Activated naive CD4-positive, alpha-beta T cell treated with anti-CD3 and anti-CD28 coated beads, Interleukin-2, amount 10 ng/mL, durations not matched to agents 7 days and 5 days (primary cell): Measurements from ENCODE around the gene PEX3.
"Not testable (repeated sequence)": the region's sequence is repeated elsewhere in the genome, so short reads cannot be mapped to it uniquely, and the experiment has no call there.

Source experiments
- CTCF ChIA-PET: fragments of 350-600 bp; sonication (Branson Sonifier 250); formaldehyde crosslinking; loops from one replicate; lab custom pipeline; 2021; ENCODE audit warnings: antibody characterized with exemption; lab: Charles Lee
- DNase-seq: peaks from one replicate; pipeline ENCODE4 v3.0.0-alpha.2; 2020
- H3K27ac Mint-ChIP-seq: one replicate; pipeline ENCODE4 v1.8.0; 2021; ENCODE audit warnings: mild to moderate bottlenecking, moderate library complexity, mixed read lengths
- H3K27me3 Mint-ChIP-seq: one replicate; pipeline ENCODE4 v1.8.0; 2021; ENCODE audit warnings: mild to moderate bottlenecking, mixed read lengths
- H3K36me3 Mint-ChIP-seq: one replicate; pipeline ENCODE4 v1.8.0; 2021; ENCODE audit warnings: mixed read lengths
- H3K4me1 Mint-ChIP-seq: one replicate; pipeline ENCODE4 v1.8.0; 2021; ENCODE audit warnings: mixed read lengths
- H3K4me3 Mint-ChIP-seq: one replicate; pipeline ENCODE4 v1.8.0; 2021; ENCODE audit warnings: mild to moderate bottlenecking, moderate library complexity, mixed read lengths
- H3K9me3 Mint-ChIP-seq: one replicate; pipeline ENCODE4 v1.8.0; 2021; ENCODE audit warnings: mixed read lengths

PEX3 gene

DNA sequence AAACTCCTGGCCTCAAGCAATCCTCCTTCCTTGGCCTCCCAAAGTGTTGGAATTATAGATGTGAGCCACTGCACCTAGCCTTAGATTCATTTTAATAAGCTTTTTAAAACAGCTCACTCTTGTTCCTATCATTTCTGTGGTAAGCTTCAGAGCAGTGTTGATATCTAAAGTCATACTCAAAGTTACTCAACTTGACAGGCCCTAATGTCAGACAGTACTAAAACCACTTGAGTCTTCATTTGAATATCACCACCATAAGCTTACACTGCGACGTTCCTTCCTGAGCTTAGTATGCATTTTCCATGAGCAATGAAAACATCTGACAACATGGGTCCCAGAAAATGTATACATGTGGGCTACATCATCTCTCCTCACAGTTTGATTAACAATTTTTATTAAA is 54.9 kb downstream of the PEX3 start:
- H3K27me3 Mint-ChIP-seq = no peaks in the 10 kb centered on the region

DNA sequence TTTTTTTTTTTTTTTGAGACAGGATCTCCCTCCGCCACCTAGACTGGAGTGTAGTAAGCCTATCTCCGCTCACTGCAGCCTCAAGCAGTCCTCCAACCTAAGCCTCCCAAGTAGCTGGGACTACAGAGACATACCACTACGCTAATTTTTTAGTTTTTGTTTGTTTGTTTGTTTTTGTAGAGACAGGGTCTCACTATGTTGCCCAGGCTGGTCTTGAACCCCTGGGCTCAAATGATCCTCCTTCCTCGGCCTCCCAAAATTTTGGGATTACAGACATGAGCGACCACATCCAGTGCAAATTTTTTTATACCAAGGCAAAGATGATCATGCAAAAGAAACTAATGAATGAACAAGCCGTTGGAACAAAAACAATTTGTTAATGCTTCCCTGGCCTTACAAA is 55.6 kb downstream of the PEX3 start:
- peaks cover 13% of the 10 kb centered on the region for H3K4me1 Mint-ChIP-seq
- no peak for DNase-seq
- no peak overlapping the region for H3K27ac Mint-ChIP-seq
- H3K36me3 Mint-ChIP-seq = peaks cover 24% of the 10 kb centered on the region
- no peak overlapping the region for H3K4me3 Mint-ChIP-seq
- H3K27me3 Mint-ChIP-seq = no peaks in the 10 kb centered on the region
- CTCF ChIA-PET = interaction anchor here (0.7 to 2.2 kb wide), 3 partner anchors 9 to 22 kb away, joined by 3 to 8 read pairs (median 4); no protein-coding TSS in a partner anchor
- H3K9me3 Mint-ChIP-seq = no peaks in the 10 kb centered on the region

More for the DNA sequence above, 54.9 kb downstream of the PEX3 start:
- Mint-ChIP-seq H3K4me3 (no peak overlapping the region), H3K4me1 (peaks cover 6% of the 10 kb centered on the region), H3K36me3 (peaks cover 20% of the 10 kb centered on the region), H3K9me3 (no peaks in the 10 kb centered on the region), H3K27ac (no peak overlapping the region)
- CTCF ChIA-PET = interaction anchor here (0.6 to 2.2 kb wide), 6 partner anchors 8 to 479 kb away, joined by 3 to 8 read pairs (median 4); no protein-coding TSS in a partner anchor
- no peak for DNase-seq

GRCh38 chr6:143506620-143507019 is 56.0 kb downstream of the PEX3 start:
- H3K4me1 Mint-ChIP-seq = peaks cover 15% of the 10 kb centered on the region
- CTCF ChIA-PET = interaction anchor here (2.2 kb wide), 1 partner anchor 9 kb away, joined by 8 read pairs; no protein-coding TSS in a partner anchor
- no peak for DNase-seq
- H3K27ac Mint-ChIP-seq = no peak overlapping the region
- peaks cover 24% of the 10 kb centered on the region for H3K36me3 Mint-ChIP-seq
- H3K27me3 Mint-ChIP-seq = no peaks in the 10 kb centered on the region
- H3K4me3 Mint-ChIP-seq = no peak overlapping the region
- no peaks in the 10 kb centered on the region for H3K9me3 Mint-ChIP-seq

- H3K4me3 Mint-ChIP-seq = no peak overlapping the region
- H3K9me3 Mint-ChIP-seq = no peaks in the 10 kb centered on the region
- H3K4me1 Mint-ChIP-seq = peaks cover 23% of the 10 kb centered on the region
- peaks cover 24% of the 10 kb centered on the region for H3K36me3 Mint-ChIP-seq
- CTCF ChIA-PET = no interaction called here
- H3K27me3 Mint-ChIP-seq = no peaks in the 10 kb centered on the region
- H3K27ac Mint-ChIP-seq = no peak overlapping the region
- DNase-seq = no peak
Measured at GRCh38 chr6:143507358-143508145, 56.9 kb downstream of the PEX3 start.

DNA sequence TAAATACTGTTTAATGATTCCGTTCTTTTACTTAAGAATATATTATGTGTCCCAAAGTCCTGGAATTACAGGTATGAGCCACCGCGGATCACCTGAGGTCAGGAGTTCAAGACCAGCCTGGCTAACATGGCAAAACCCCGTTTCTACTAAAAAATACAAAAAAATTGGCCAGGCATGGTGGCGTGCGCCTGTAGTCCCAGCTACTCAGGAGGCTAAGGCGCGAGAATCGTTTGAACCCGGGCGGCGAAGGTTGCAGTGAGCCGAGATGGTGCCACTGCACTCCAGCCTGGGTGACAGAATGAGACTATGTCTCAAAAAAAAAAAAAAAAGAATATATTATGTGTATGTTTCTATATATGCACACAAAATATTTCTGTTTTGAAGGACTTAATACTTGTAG is 59.7 kb downstream of the PEX3 start:
- Mint-ChIP-seq H3K36me3 (peaks cover 25% of the 10 kb centered on the region), H3K4me3 (peak overlapping the region; percentile 87), H3K4me1 (peaks cover 28% of the 10 kb centered on the region), H3K27ac (peak overlapping the region; percentile 92)
- not testable (repeated sequence) for H3K9me3 Mint-ChIP-seq, H3K27me3 Mint-ChIP-seq, DNase-seq
- CTCF ChIA-PET = interaction anchor here (6.1 kb wide), 1 partner anchor 27 kb away, joined by 53 read pairs; no protein-coding TSS in a partner anchor

DNA sequence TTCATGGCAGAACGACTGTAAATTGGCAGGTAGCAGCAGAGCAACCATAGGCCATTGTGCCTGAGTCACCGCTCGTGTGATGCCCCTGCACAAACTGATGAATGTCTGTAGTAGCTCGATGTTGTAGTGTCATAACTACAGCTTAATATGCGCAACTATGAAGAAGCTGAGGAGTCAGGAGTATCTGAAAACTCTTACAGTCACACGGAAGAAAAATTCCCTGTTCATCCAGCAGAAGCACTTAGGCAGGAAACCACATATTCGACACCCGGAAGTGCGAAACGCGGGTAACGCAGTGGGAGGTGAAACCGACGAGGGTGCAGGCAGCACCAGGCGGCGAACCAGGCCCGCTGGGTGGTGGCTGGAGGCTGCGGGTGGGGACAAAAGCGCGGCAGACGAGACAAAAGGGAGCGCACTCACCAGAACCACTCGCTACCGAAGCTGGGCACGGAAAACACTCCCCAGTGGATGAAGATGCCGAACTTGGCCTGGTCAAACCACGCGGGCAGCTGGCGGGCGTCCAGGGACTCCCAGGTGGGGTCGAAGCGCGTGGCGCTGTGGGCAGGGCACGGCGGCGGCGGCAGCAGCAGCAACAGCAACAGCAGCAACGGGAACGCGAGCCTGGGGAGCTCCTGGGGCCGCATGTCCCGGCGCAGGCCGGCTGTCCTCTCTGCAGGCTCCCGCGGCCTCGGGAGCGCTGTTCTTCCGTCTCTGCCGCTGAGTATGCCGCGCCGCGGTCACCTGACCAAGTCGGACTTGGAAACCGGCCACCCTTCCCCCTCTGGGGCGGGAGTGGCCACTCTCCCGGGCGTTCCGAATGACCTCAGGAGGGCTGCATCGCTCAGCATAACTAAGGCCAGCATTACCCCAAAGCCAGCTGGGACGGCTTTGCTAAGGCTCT is 60.6 kb downstream of the PEX3 start, which contains the start of gene FUCA2:
FUCA2 (minus strand) TSS at position 730 of the 901 bp plus-strand sequence; CDS start at position 644, 86 bp downstream.
- Mint-ChIP-seq H3K4me3 (peak within 1 kb of the TSS; percentile 87), H3K4me1 (peaks cover 30% of the 10 kb centered on the region), H3K9me3 (no peaks in the 10 kb centered on the region), H3K27me3 (peaks cover 13% of the 10 kb centered on the region), H3K27ac (peak within 1 kb of the TSS; percentile 92), H3K36me3 (peaks cover 17% of the 10 kb centered on the region)
- DNase-seq = peak; percentile 78
- CTCF ChIA-PET = interaction anchor here (0.8 to 6.1 kb wide), 5 partner anchors 9 to 503 kb away, joined by 3 to 53 read pairs (median 5); no protein-coding TSS in a partner anchor

GRCh38 chr6:143513410-143513809 is 62.8 kb downstream of the PEX3 start:
- Mint-ChIP-seq H3K4me1 (peaks cover 37% of the 10 kb centered on the region), H3K36me3 (peaks cover 11% of the 10 kb centered on the region), H3K27me3 (peaks cover 16% of the 10 kb centered on the region), H3K27ac (no peak overlapping the region), H3K9me3 (no peaks in the 10 kb centered on the region), H3K4me3 (peak overlapping the region; percentile 31)
- DNase-seq = peak; percentile 65
- CTCF ChIA-PET = interaction anchor here (0.6 to 6.1 kb wide), 25 partner anchors 8 to 500 kb away, joined by 3 to 53 read pairs (median 4); partner anchors contain the start of gene LTV1

- CTCF ChIA-PET = interaction anchor here (0.6 to 6.1 kb wide), 5 partner anchors 10 to 597 kb away, joined by 3 to 53 read pairs (median 8); no protein-coding TSS in a partner anchor
- Mint-ChIP-seq H3K9me3 (no peaks in the 10 kb centered on the region), H3K4me1 (peaks cover 31% of the 10 kb centered on the region), H3K27me3 (peaks cover 19% of the 10 kb centered on the region), H3K36me3 (peaks cover 13% of the 10 kb centered on the region), H3K4me3 (no peak overlapping the region), H3K27ac (no peak overlapping the region)
- DNase-seq = no peak
Measured at GRCh38 chr6:143515061-143515760, 64.6 kb downstream of the PEX3 start.

DNA sequence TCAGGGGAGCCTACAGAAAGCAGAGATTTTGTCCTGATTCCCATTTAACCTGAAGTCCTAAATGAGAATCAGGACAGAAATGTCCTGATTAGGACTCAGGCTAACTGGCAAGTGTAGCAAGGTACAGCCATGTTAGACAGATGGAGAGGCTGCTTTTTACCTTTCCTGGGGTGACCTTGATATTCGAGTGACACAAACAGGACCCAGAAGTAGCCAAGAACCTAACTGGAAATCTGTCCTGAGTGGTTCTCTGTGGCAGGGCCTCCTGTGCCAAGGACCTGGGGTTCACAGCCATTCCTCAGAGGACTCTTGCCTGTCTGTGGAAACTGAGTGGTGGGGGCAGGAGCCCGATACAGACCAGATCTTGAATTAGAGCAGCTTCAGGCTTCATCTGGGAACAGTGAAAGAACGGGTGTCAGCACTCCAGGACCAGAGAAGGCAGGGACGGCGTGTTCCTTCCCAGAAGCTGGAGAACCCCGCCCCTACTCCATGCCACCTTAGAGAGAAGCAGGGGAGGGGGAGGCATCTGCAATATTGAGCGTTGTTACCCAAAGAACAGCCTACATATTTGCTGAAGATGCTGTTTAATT is 65.3 kb downstream of the PEX3 start:
- Mint-ChIP-seq H3K9me3 (no peaks in the 10 kb centered on the region), H3K4me1 (peaks cover 27% of the 10 kb centered on the region), H3K36me3 (peaks cover 10% of the 10 kb centered on the region), H3K27ac (no peak overlapping the region), H3K27me3 (peaks cover 20% of the 10 kb centered on the region), H3K4me3 (no peak overlapping the region)
- DNase-seq = no peak
- CTCF ChIA-PET = interaction anchor here (1.4 to 6.1 kb wide), 4 partner anchors 10 to 60 kb away, joined by 3 to 53 read pairs (median 18); no protein-coding TSS in a partner anchor

DNA sequence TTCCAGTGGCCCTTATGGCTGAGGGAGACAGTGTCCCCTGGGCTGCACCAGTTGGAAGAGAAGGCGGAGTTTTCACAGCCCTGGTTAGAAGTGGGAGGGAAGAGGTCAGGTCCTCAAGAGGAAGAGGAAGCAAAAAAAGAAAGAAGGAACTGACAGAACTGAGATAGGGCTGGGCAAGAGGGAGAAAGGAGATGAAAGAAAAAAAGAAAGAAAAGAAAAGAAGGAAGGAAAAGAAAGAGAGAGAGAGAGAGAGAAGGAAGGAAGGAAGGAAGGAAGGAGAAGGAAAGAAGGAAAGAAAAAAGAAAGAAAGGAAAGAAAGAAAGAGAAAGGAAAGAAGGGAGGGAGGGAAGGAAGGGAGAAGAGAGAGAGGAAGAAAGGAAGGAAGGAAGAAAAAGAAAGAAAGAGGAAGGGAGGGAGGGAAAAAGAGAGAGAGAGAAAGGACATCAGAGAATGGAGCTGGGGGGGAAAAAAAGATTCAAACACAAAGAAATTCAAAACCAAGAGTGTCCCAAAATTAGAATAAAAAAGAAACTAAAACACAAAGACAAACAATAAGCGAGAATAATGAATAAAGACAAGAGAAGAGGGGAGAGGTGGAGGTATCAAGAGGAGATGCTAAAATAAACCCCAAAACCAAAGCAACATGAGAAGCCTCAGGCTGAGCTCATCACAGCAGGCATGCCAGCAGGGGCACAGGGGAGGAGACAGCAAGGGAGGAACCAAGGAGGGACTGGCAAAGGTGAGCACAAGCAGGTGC is 66.3 kb downstream of the PEX3 start:
- Mint-ChIP-seq H3K27me3 (peaks cover 20% of the 10 kb centered on the region), H3K4me1 (peaks cover 23% of the 10 kb centered on the region), H3K9me3 (no peaks in the 10 kb centered on the region), H3K27ac (no peak overlapping the region), H3K36me3 (peaks cover 7% of the 10 kb centered on the region), H3K4me3 (no peak overlapping the region)
- no peak for DNase-seq
- CTCF ChIA-PET = interaction anchor here (3.2 to 6.1 kb wide), 2 partner anchors 11 to 20 kb away, joined by 8 to 53 read pairs; no protein-coding TSS in a partner anchor

- DNase-seq = no peak
- CTCF ChIA-PET = no interaction called here
- Mint-ChIP-seq H3K4me3 (no peak overlapping the region), H3K36me3 (peaks cover 7% of the 10 kb centered on the region), H3K9me3 (no peaks in the 10 kb centered on the region), H3K27ac (no peak overlapping the region), H3K27me3 (peaks cover 20% of the 10 kb centered on the region), H3K4me1 (peaks cover 20% of the 10 kb centered on the region)
Measured at GRCh38 chr6:143517447-143517773, 66.8 kb downstream of the PEX3 start.

- CTCF ChIA-PET = interaction anchor here (5.2 kb wide), 1 partner anchor 9 kb away, joined by 25 read pairs; no protein-coding TSS in a partner anchor
- Mint-ChIP-seq H3K4me3 (no peak overlapping the region), H3K27me3 (peaks cover 3% of the 10 kb centered on the region), H3K4me1 (peaks cover 9% of the 10 kb centered on the region), H3K36me3 (peaks cover 4% of the 10 kb centered on the region), H3K9me3 (peaks cover 3% of the 10 kb centered on the region), H3K27ac (no peak overlapping the region)
- no peak for DNase-seq
Measured at GRCh38 chr6:143522039-143522600, 71.5 kb downstream of the PEX3 start.
